ENCODE data around the gene SAMSN1. TPM values are rescaled to one million over a fixed set of nuclear protein-coding genes. Genes with fewer than 3 reads are reported as not detected.
"Not testable (repeated sequence)": the region's sequence is repeated elsewhere in the genome, so short reads cannot be mapped to it uniquely, and the experiment has no call there.

Gene SAMSN1
- total and polyA plus RNA-seq, 7 donors, result 4.4 to 16.4 (median 7.5) TPM

DNA sequence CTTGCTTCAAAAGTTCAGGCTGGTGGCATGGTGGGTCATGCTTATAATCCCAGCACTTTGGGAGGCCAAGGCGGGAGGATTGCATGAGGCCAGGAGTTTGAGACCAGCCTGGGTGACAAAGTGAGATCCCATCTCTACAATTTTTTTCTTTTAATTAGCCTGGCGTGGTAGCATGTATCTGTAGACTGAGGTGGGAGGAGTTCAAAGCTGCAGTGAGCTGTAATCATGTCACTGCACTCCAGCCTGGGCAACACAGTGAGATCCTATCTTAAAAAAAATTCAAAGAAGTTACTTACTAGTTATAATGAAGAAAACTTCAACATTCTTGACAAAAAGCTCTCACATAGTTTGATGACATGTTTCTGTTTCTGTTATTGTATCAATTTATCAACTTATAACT is 45.2 kb downstream of the SAMSN1 start:
- Histone ChIP-seq H3K27ac (no peak overlapping the region), H3K9me3 (no peaks in the 10 kb centered on the region), H3K4me3 (no peak overlapping the region), H3K4me1 (no peaks in the 10 kb centered on the region), H3K36me3 (no peaks in the 10 kb centered on the region), H3K27me3 (no peaks in the 10 kb centered on the region)
- 91 to 97% methylated on average over 2 of the region's 2 CpGs for WGBS, 2 donors
- intact Hi-C loops (cut with DNase I), result no loop called here
- no peak for DNase-seq
- TF ChIP-seq POLR2A (IDR thresholded peaks at IDR 0.05) (no peak), EP300 (IDR thresholded peaks at IDR 0.05) (no peak), CTCF (IDR thresholded peaks at IDR 0.05) (no peak), POLR2AphosphoS5 (IDR thresholded peaks at IDR 0.05) (no peak)

DNA sequence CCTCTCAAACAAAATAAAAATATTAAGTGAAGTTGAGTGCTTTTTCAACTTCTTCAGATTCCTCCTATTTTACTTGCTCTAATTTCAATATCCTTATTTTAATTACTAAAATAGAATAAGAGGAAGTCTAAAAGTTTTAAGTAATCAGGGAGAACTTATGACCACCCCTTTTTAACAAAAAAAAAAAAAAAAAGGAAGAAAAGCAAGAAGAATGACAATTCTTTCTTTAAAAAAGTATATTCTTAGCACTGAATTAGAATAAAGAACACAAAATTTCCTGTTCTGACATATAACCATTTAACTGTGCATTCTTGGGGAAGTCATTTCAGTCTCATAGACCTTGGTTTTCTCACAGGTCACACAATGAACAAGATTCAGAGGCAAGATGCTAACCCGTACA is 46.8 kb downstream of the SAMSN1 start:
- no peak overlapping the region for H3K4me3 ChIP-seq
- H3K36me3 ChIP-seq, result no peaks in the 10 kb centered on the region
- no peaks in the 10 kb centered on the region for H3K4me1 ChIP-seq
- intact Hi-C loops (cut with DNase I), result no loop called here
- H3K27ac ChIP-seq, result no peak overlapping the region
- DNase-seq, result no peak
- H3K9me3 ChIP-seq, result no peaks in the 10 kb centered on the region
- TF ChIP-seq POLR2AphosphoS5 (IDR thresholded peaks at IDR 0.05), result no peak
- no peak for TF ChIP-seq EP300 (IDR thresholded peaks at IDR 0.05)
- TF ChIP-seq POLR2A (IDR thresholded peaks at IDR 0.05), result no peak
- no peak for TF ChIP-seq CTCF (IDR thresholded peaks at IDR 0.05)
- no peaks in the 10 kb centered on the region for H3K27me3 ChIP-seq
- WGBS, 2 donors, result 89 to 93% methylated on average over 1 of the region's 1 CpG

- Histone ChIP-seq H3K4me1 (no peaks in the 10 kb centered on the region), H3K27me3 (no peaks in the 10 kb centered on the region), H3K4me3 (no peak overlapping the region), H3K36me3 (no peaks in the 10 kb centered on the region), H3K9me3 (no peaks in the 10 kb centered on the region), H3K27ac (no peak overlapping the region)
- WGBS, 2 donors, result 50 to 71% methylated on average over 2 of the region's 2 CpGs
- TF ChIP-seq POLR2AphosphoS5 (IDR thresholded peaks at IDR 0.05), result no peak
- no peak for TF ChIP-seq POLR2A (IDR thresholded peaks at IDR 0.05)
- DNase-seq, result no peak
- intact Hi-C loops (cut with DNase I), result no loop called here
These were observed 48.3 kb downstream of the SAMSN1 start for GRCh38 chr21:14497825-14498224.

GRCh38 chr21:14495075-14495474 is 51.0 kb downstream of the SAMSN1 start:
- 65 to 89% methylated on average over 3 of the region's 3 CpGs for WGBS, 2 donors
- TF ChIP-seq POLR2A (IDR thresholded peaks at IDR 0.05) (no peak), CTCF (IDR thresholded peaks at IDR 0.05) (no peak), EP300 (IDR thresholded peaks at IDR 0.05) (no peak), POLR2AphosphoS5 (IDR thresholded peaks at IDR 0.05) (no peak)

DNA sequence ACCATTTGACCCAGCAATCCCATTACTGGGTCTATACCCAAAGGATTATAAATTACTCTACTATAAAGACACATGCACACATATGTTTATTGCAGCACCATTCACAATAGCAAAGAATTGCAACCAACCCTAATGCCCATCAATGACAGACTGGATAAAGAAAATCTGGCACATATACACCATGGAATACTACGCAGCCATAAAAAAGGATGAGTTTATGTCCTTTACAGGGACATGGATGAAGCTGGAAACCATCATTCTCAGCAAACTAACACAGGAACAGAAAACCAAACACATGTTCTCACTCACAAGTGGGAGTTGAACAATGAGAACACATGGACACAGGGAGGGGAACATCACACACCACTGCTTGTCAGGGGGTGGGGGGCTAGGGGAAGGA is 51.9 kb downstream of the SAMSN1 start:
- H3K4me1 ChIP-seq; H3K36me3 ChIP-seq; H3K27ac ChIP-seq; H3K9me3 ChIP-seq; H3K4me3 ChIP-seq; H3K27me3 ChIP-seq; intact Hi-C loops (cut with DNase I); DNase-seq: not testable (repeated sequence)
- 95 to 97% methylated on average over 1 of the region's 1 CpG for WGBS, 2 donors

More at GRCh38 chr21:14495075-14495474, 51.0 kb downstream of the SAMSN1 start:
- DNase-seq, result no peak
- no peaks in the 10 kb centered on the region for H3K36me3 ChIP-seq
- no peaks in the 10 kb centered on the region for H3K4me1 ChIP-seq
- H3K27ac ChIP-seq, result no peak overlapping the region
- H3K9me3 ChIP-seq, result no peaks in the 10 kb centered on the region
- no peaks in the 10 kb centered on the region for H3K27me3 ChIP-seq
- no peak overlapping the region for H3K4me3 ChIP-seq
- intact Hi-C loops (cut with DNase I), result no loop called here

DNA sequence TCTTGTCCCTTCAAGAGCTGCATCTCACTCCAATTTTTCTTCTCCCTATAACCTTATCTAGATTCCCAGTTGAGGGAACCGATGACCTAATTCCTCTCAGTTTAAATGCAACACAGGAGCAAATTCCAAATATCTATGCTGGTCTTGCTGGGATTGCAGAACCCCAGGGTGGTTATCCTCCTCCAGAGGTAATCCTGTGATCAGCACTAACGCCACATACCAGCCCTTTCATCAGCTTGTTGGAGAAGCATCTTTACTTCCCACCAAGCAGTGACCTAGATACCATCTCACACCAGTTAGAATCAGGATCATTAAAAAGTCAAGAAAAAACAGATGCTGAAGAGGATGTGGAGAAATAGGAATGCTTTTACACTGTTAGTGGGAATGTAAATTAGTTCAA is 52.4 kb downstream of the SAMSN1 start:
- Histone ChIP-seq H3K4me1 (no peaks in the 10 kb centered on the region), H3K27ac (no peak overlapping the region), H3K4me3 (no peak overlapping the region), H3K27me3 (no peaks in the 10 kb centered on the region), H3K36me3 (no peaks in the 10 kb centered on the region), H3K9me3 (no peaks in the 10 kb centered on the region)
- WGBS, 2 donors, result 75 to 91% methylated on average over 2 of the region's 2 CpGs
- TF ChIP-seq POLR2A (IDR thresholded peaks at IDR 0.05) (no peak), EP300 (IDR thresholded peaks at IDR 0.05) (no peak)
- DNase-seq, result no peak
- intact Hi-C loops (cut with DNase I), result no loop called here
